GM10266 (cell line): ENCODE measurements around the gene ADARB2.

ENCODE experiments used
- DNase-seq: peaks from one replicate; pipeline ENCODE4 v3.0.0; 2012; ENCODE audit errors: extremely low spot score
- TF ChIP-seq, protein P1 (sequence below): IDR thresholded peaks from 2 replicates; pipeline ENCODE4 v1.5.1; 2012; ENCODE audit warnings: mild to moderate bottlenecking, low read depth; ENCODE audit not compliant: control insufficient read depth, insufficient read depth; ENCODE audit errors: missing control alignments

ADARB2 gene

DNA sequence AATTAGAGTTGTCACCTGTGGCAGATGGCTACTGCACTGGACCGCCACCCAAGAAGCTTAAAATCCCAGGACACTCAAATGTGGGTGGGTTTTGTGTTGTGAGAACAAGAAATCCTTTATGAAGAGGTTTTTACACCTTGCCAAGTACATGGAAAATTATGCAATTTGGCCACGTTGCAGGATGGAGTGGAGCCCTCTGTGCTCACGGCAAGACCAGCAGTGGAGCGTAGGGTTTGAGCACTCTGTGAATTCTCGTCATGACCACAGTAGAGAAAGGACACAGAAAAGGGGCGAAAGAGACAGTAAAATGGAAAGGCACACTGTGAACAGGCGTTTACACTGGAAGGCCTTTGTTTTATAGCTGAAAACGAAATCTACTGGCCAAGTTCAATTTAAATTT, 222.6 kb downstream of the ADARB2 start:
- TF ChIP-seq, protein P1, sequence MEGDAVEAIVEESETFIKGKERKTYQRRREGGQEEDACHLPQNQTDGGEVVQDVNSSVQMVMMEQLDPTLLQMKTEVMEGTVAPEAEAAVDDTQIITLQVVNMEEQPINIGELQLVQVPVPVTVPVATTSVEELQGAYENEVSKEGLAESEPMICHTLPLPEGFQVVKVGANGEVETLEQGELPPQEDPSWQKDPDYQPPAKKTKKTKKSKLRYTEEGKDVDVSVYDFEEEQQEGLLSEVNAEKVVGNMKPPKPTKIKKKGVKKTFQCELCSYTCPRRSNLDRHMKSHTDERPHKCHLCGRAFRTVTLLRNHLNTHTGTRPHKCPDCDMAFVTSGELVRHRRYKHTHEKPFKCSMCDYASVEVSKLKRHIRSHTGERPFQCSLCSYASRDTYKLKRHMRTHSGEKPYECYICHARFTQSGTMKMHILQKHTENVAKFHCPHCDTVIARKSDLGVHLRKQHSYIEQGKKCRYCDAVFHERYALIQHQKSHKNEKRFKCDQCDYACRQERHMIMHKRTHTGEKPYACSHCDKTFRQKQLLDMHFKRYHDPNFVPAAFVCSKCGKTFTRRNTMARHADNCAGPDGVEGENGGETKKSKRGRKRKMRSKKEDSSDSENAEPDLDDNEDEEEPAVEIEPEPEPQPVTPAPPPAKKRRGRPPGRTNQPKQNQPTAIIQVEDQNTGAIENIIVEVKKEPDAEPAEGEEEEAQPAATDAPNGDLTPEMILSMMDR = no peak
- no peak for DNase-seq

- TF ChIP-seq, protein P1 = no peak
- no peak for DNase-seq
Observed at GRCh38 chr10:1513221-1513620, 224.1 kb downstream of the ADARB2 start.

GRCh38 chr10:1509011-1509530, 228.3 kb downstream of the ADARB2 start:
- no peak for DNase-seq

DNA sequence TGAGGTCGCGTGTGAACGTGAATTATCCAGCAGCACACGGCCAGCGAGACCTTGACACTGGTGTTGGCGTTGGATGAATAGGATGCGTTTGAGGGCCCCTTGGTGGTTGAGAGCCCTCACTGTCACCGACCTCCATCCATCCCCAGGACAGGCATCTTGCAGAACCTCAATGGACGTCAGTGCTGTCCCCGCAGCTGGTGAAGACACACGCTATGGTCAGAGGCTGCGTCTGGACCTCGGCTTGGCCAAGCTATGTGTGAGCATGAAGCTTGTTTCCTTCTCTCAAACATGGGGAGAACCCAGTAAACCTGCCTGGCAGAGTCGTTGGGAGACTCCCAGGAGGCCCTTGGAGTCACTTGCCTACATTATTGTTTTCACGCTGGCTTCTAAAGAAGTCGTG, 229.2 kb downstream of the ADARB2 start:
- no peak for DNase-seq
- TF ChIP-seq, protein P1 = no peak

More at GRCh38 chr10:1509011-1509530, 228.3 kb downstream of the ADARB2 start:
- TF ChIP-seq, protein P1 = no peak

DNA sequence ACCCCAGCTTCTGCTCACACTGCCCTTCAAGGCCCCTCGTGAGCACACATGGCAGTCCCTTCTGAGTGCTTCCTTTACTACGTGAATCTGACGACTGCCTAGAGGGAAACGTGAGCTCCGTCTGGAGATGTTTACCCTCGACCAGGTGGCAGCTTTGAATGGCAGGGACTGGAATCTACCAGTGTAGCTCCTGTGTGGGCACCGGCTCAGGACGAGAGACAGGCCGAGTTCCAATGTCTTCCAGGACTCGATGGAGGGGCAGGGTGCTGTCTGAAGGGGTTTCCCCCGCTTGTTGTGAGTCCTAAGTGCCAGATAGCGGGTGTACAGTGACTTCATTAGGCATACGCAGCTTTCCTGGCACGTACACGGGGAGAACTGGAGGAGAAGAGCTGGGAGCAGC, 229.9 kb downstream of the ADARB2 start:
- TF ChIP-seq, protein P1 = no peak

GRCh38 chr10:1504940-1505339, 232.4 kb downstream of the ADARB2 start:
- TF ChIP-seq, protein P1 = no peak
- DNase-seq = no peak

More for the DNA sequence above, 229.9 kb downstream of the ADARB2 start:
- no peak for DNase-seq

DNA sequence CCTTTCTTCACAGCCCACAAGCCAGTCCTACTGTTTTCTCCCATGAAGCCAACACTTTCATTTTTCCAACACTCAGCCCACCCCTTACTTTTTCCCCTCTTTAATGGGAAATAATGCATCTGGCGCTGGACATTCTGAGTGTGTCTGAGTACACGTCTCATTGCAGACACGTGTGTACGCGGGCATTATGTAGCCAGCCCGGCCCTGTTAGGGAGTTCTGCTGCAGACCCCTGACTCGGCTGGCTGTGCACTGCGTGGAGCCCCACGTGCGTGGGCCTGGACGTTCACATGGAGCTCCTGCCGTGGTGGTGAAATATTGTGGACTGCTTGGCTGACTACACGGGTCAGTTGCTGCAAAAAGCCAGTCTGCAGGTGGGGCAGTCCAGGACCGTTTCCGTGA, 233.0 kb downstream of the ADARB2 start:
- DNase-seq = no peak
- TF ChIP-seq, protein P1 = no peak
